Smooth muscle cell (in vitro differentiated cells): ENCODE measurements around the gene DVL2. TPM values are rescaled to one million over a fixed set of nuclear protein-coding genes. Genes with fewer than 3 reads are reported as not detected.
A peak's percentile ranks its signal among the peaks of the same experiment; 100 is the strongest.

Source experiments
- DNase-seq: peaks from one replicate; lab custom pipeline; 2025; ENCODE audit not compliant: unreplicated experiment; lab: John Stamatoyannopoulos, UW
- H2AFZ ChIP-seq: fragments of 200-600 bp; sonication (generic); 2 replicates; pipeline ENCODE4 v1.6.0; 2016; ENCODE audit warnings: antibody characterized with exemption, low read depth, mild to moderate bottlenecking
- H3F3A ChIP-seq: fragments of 200-600 bp; sonication (generic); 2 replicates; pipeline ENCODE4 v1.6.0; 2017; ENCODE audit warnings: antibody characterized with exemption, low read depth
- H3K27ac ChIP-seq: fragments of 200-600 bp; sonication (generic); 2 replicates; pipeline ENCODE4 v1.5.1; 2016; ENCODE audit warnings: low read depth, mild to moderate bottlenecking
- H3K27me3 ChIP-seq: fragments of 200-600 bp; sonication (generic); 2 replicates; pipeline ENCODE4 v1.6.1; 2016; ENCODE audit warnings: low read depth, mild to moderate bottlenecking
- H3K36me3 ChIP-seq: fragments of 200-600 bp; sonication (generic); 2 replicates; pipeline ENCODE4 v1.5.1; 2016; ENCODE audit warnings: low read depth
- H3K4me1 ChIP-seq: fragments of 200-600 bp; sonication (generic); 2 replicates; pipeline ENCODE4 v1.5.1; 2016; ENCODE audit warnings: low read depth
- H3K4me2 ChIP-seq: fragments of 200-600 bp; sonication (generic); 2 replicates; pipeline ENCODE4 v1.6.0; 2016; ENCODE audit warnings: mild to moderate bottlenecking
- H3K4me3 ChIP-seq: fragments of 200-600 bp; sonication (generic); 2 replicates; pipeline ENCODE4 v1.5.1; 2016; ENCODE audit warnings: mild to moderate bottlenecking
- H3K79me2 ChIP-seq: fragments of 200-600 bp; sonication (generic); 2 replicates; pipeline ENCODE4 v1.6.0; 2016; ENCODE audit warnings: low read depth, mild to moderate bottlenecking
- H3K9ac ChIP-seq: fragments of 200-600 bp; sonication (generic); 2 replicates; pipeline ENCODE4 v1.6.0; 2016; ENCODE audit warnings: low read depth
- H3K9me3 ChIP-seq: fragments of 200-600 bp; sonication (generic); replicated peaks from 2 replicates; pipeline ENCODE4 v1.5.1; 2016; ENCODE audit warnings: low read depth
- H4K20me1 ChIP-seq: fragments of 200-600 bp; sonication (generic); 2 replicates; pipeline ENCODE4 v1.6.0; 2016; ENCODE audit warnings: low read depth
- CTCF ChIP-seq: fragments of 200-600 bp; sonication (generic); IDR thresholded peaks from 2 replicates; pipeline ENCODE4 v1.5.1; 2017; ENCODE audit warnings: borderline replicate concordance, mild to moderate bottlenecking, antibody characterized with exemption; ENCODE audit not compliant: insufficient read depth, poor library complexity, severe bottlenecking
- WGBS: methylation state at CpG from one replicate; pipeline ENCODE4 v1.1.7; 2016; ENCODE audit warnings: low lambda C conversion rate; 5-methylcytosine and 5-hydroxymethylcytosine counted together
- microRNA counts: library from miRNA; unstranded; fragments of <30 nt; microRNA quantifications from one replicate; lab custom pipeline; 2016
- microRNA-seq: library from miRNA; unstranded; fragments of <30 nt; microRNA quantifications from one replicate; pipeline ENCODE4, GENCODE V29; 2016; ENCODE audit warnings: borderline number of aligned reads
- polyA plus RNA-seq: library from polyadenylated mRNA; unstranded; fragments of >200 nt; fragmentation: Nextera tagmentation; extraction: Ambion mirVana; gene quantifications from 2 replicates; pipeline ENCODE4 v1.2.1, GENCODE V29; 2016
- small RNA-seq: library from RNA; depleted of rRNA; stranded (forward); fragments of <200 nt; gene quantifications from one replicate; pipeline ENCODE3, GENCODE V24; 2014
- total RNA-seq: library from RNA; depleted of rRNA; stranded (reverse); fragments of >200 nt; gene quantifications from 2 replicates; pipeline ENCODE4 v1.2.3, GENCODE V29; 2014

The DVL2 gene
- total and polyA plus RNA-seq, 2 experiments from 2014 or later = 31.8 to 49.6 TPM

- 71% methylated on average over 1 of the region's 1 CpG for WGBS
- H3K9ac ChIP-seq = no peak overlapping the region
Observed at GRCh38 chr17:7176107-7176840, 58.0 kb downstream of the DVL2 start.

More at GRCh38 chr17:7176107-7176840, 58.0 kb downstream of the DVL2 start:
- DNase-seq = no peak
- Histone ChIP-seq H3K36me3 (no peaks in the 10 kb centered on the region), H3F3A (no peaks in the 10 kb centered on the region), H3K4me2 (peak overlapping the region; percentile 90), H3K27me3 (no peaks in the 10 kb centered on the region), H4K20me1 (no peaks in the 10 kb centered on the region), H3K79me2 (no peaks in the 10 kb centered on the region), H3K27ac (no peak overlapping the region), H3K4me1 (no peaks in the 10 kb centered on the region), H3K4me3 (peak overlapping the region; percentile 59), H3K9me3 (no peaks in the 10 kb centered on the region), H2AFZ (no peak overlapping the region)
- TF ChIP-seq CTCF = no peak

MicroRNAs within 50 kb of the gene (microRNA counts, 767-probe panel; counts per million panel counts)
- microRNA hsa-miR-324-3p (lab: Ali Mortazavi, UCI) (183 counts per million), microRNA hsa-miR-324-5p (lab: Ali Mortazavi, UCI) (6,930 counts per million, percentile 37 among the panel's probes with 10 or more counts)

Small RNA genes within 50 kb of the gene (microRNA-seq; reads per million reads assigned to microRNA genes)
- gene MIR324 = 11,690 reads per million, percentile 95 among the genes with 10 or more reads in this experiment

Small RNA genes within 50 kb of the gene (small RNA-seq; reads per million reads assigned to genes)
- gene AC120057.4 = not detected
- gene MIR324 = 2.0 reads per million, percentile 44 among the genes with 10 or more reads in this experiment
- gene RF00019 = not detected

Other genes with a start within 250 kb of the DVL2 start
Only the 30 nearest of the 36 such genes appear.
- 2.0 and 2.7 TPM in 2 replicates for gene SLC16A13, start 198.5 kb downstream of the DVL2 start, total RNA-seq
- 3.5 TPM in 2 replicates for gene SLC16A13, start 198.5 kb downstream of the DVL2 start, polyA plus RNA-seq
- 0.36 TPM in 1 of 2 replicates, not detected in the other for gene SLC16A11, start 190.4 kb downstream of the DVL2 start, total RNA-seq
- 0.65 and 0.80 TPM in 2 replicates for gene SLC16A11, start 190.4 kb downstream of the DVL2 start, polyA plus RNA-seq
- gene CLEC10A, start 154.3 kb downstream of the DVL2 start, total RNA-seq = not detected in 2 replicates
- not detected in 2 replicates for gene CLEC10A, start 154.3 kb downstream of the DVL2 start, polyA plus RNA-seq
- gene ASGR2, start 119.7 kb downstream of the DVL2 start, total RNA-seq = 0.22 TPM in 1 of 2 replicates, not detected in the other
- 0.15 and 0.50 TPM in 2 replicates for gene ASGR2, start 119.7 kb downstream of the DVL2 start, polyA plus RNA-seq
- gene ASGR1, start 55.1 kb downstream of the DVL2 start, total RNA-seq = 1.2 and 3.6 TPM in 2 replicates
- 4.2 and 11.0 TPM in 2 replicates for gene ASGR1, start 55.1 kb downstream of the DVL2 start, polyA plus RNA-seq
- gene DLG4, start 14.7 kb downstream of the DVL2 start, total RNA-seq = 9.4 and 12.3 TPM in 2 replicates
- 2.3 and 4.2 TPM in 2 replicates for gene DLG4, start 14.7 kb downstream of the DVL2 start, polyA plus RNA-seq
- 136 and 185 TPM in 2 replicates for gene ACADVL, start 14.6 kb downstream of the DVL2 start, total RNA-seq
- 331 and 541 TPM in 2 replicates for gene ACADVL, start 14.6 kb downstream of the DVL2 start, polyA plus RNA-seq
- 41.6 and 48.5 TPM in 2 replicates for gene PHF23, start 4.9 kb upstream of the DVL2 start, total RNA-seq
- 33.8 and 46.5 TPM in 2 replicates for gene PHF23, start 4.9 kb upstream of the DVL2 start, polyA plus RNA-seq
- gene GABARAP, start 7.9 kb upstream of the DVL2 start, total RNA-seq = 305 and 363 TPM in 2 replicates
- 725 and 735 TPM in 2 replicates for gene GABARAP, start 7.9 kb upstream of the DVL2 start, polyA plus RNA-seq
- gene CTDNEP1, start 17.2 kb upstream of the DVL2 start, total RNA-seq = 46.3 and 57.5 TPM in 2 replicates
- 88.4 and 96.2 TPM in 2 replicates for gene CTDNEP1, start 17.2 kb upstream of the DVL2 start, polyA plus RNA-seq
- gene ELP5, start 17.7 kb upstream of the DVL2 start, total RNA-seq = 17.3 and 18.7 TPM in 2 replicates
- gene ELP5, start 17.7 kb upstream of the DVL2 start, polyA plus RNA-seq = 41.3 and 42.4 TPM in 2 replicates
- 26.7 and 33.7 TPM in 2 replicates for gene CLDN7, start 28.0 kb upstream of the DVL2 start, total RNA-seq
- gene CLDN7, start 28.0 kb upstream of the DVL2 start, polyA plus RNA-seq = 25.2 and 102 TPM in 2 replicates
- gene SLC2A4, start 47.2 kb upstream of the DVL2 start, total RNA-seq = 0.18 TPM in 1 of 2 replicates, not detected in the other
- gene SLC2A4, start 47.2 kb upstream of the DVL2 start, polyA plus RNA-seq = 0.11 TPM in 1 of 2 replicates, not detected in the other
- gene YBX2, start 60.1 kb upstream of the DVL2 start, total RNA-seq = 0.09 and 1.3 TPM in 2 replicates
- gene YBX2, start 60.1 kb upstream of the DVL2 start, polyA plus RNA-seq = 0.58 and 1.1 TPM in 2 replicates
- gene EIF5A, start 73.1 kb upstream of the DVL2 start, total RNA-seq = 260 and 323 TPM in 2 replicates
- gene EIF5A, start 73.1 kb upstream of the DVL2 start, polyA plus RNA-seq = 797 and 860 TPM in 2 replicates
- 35.2 and 40.3 TPM in 2 replicates for gene GPS2, start 80.8 kb upstream of the DVL2 start, total RNA-seq
- 77.0 and 95.5 TPM in 2 replicates for gene GPS2, start 80.8 kb upstream of the DVL2 start, polyA plus RNA-seq
- 8.6 and 23.8 TPM in 2 replicates for gene NEURL4, start 94.8 kb upstream of the DVL2 start, total RNA-seq
- 5.1 and 9.2 TPM in 2 replicates for gene NEURL4, start 94.8 kb upstream of the DVL2 start, polyA plus RNA-seq
- 15.2 TPM in 1 of 2 replicates, not detected in the other for gene ACAP1, start 102.0 kb upstream of the DVL2 start, total RNA-seq
- 31.6 and 48.1 TPM in 2 replicates for gene ACAP1, start 102.0 kb upstream of the DVL2 start, polyA plus RNA-seq
- 34.7 and 37.2 TPM in 2 replicates for gene KCTD11, start 117.6 kb upstream of the DVL2 start, total RNA-seq
- 33.8 and 52.3 TPM in 2 replicates for gene KCTD11, start 117.6 kb upstream of the DVL2 start, polyA plus RNA-seq
- 0.49 TPM in 1 of 2 replicates, not detected in the other for gene TMEM95, start 120.6 kb upstream of the DVL2 start, total RNA-seq
- 0.34 TPM in 1 of 2 replicates, not detected in the other for gene TMEM95, start 120.6 kb upstream of the DVL2 start, polyA plus RNA-seq
- 4.5 and 6.3 TPM in 2 replicates for gene TNK1, start 146.6 kb upstream of the DVL2 start, total RNA-seq
- 3.6 and 13.5 TPM in 2 replicates for gene TNK1, start 146.6 kb upstream of the DVL2 start, polyA plus RNA-seq
- gene PLSCR3, start 160.0 kb upstream of the DVL2 start, total RNA-seq = 29.3 and 34.7 TPM in 2 replicates
- gene PLSCR3, start 160.0 kb upstream of the DVL2 start, polyA plus RNA-seq = 110 and 122 TPM in 2 replicates
- 75.6 and 133 TPM in 2 replicates for gene TMEM256, start 169.6 kb upstream of the DVL2 start, total RNA-seq
- 87.9 and 90.6 TPM in 2 replicates for gene TMEM256, start 169.6 kb upstream of the DVL2 start, polyA plus RNA-seq
- gene NLGN2, start 173.3 kb upstream of the DVL2 start, total RNA-seq = 15.1 and 20.9 TPM in 2 replicates
- gene NLGN2, start 173.3 kb upstream of the DVL2 start, polyA plus RNA-seq = 10.8 and 11.9 TPM in 2 replicates
- not detected in 2 replicates for gene SPEM1, start 185.8 kb upstream of the DVL2 start, total RNA-seq
- not detected in 2 replicates for gene SPEM1, start 185.8 kb upstream of the DVL2 start, polyA plus RNA-seq
- 0.22 TPM in 1 of 2 replicates, not detected in the other for gene SPEM2, start 191.1 kb upstream of the DVL2 start, total RNA-seq
- gene SPEM2, start 191.1 kb upstream of the DVL2 start, polyA plus RNA-seq = 0.56 and 1.0 TPM in 2 replicates
- gene SPEM3, start 194.3 kb upstream of the DVL2 start, total RNA-seq = not detected in 2 replicates
- gene SPEM3, start 194.3 kb upstream of the DVL2 start, polyA plus RNA-seq = 0.14 TPM in 1 of 2 replicates, not detected in the other
- gene TMEM102, start 200.9 kb upstream of the DVL2 start, total RNA-seq = 7.3 and 10.0 TPM in 2 replicates
- 10.5 and 11.9 TPM in 2 replicates for gene TMEM102, start 200.9 kb upstream of the DVL2 start, polyA plus RNA-seq
- gene FGF11, start 205.0 kb upstream of the DVL2 start, total RNA-seq = 21.3 and 28.5 TPM in 2 replicates
- gene FGF11, start 205.0 kb upstream of the DVL2 start, polyA plus RNA-seq = 13.9 and 30.9 TPM in 2 replicates
- 8.9 and 12.2 TPM in 2 replicates for gene CHRNB1, start 210.5 kb upstream of the DVL2 start, total RNA-seq
- gene CHRNB1, start 210.5 kb upstream of the DVL2 start, polyA plus RNA-seq = 19.0 and 22.5 TPM in 2 replicates